Measurements from ENCODE around the gene GRM7.

Gene GRM7

DNA sequence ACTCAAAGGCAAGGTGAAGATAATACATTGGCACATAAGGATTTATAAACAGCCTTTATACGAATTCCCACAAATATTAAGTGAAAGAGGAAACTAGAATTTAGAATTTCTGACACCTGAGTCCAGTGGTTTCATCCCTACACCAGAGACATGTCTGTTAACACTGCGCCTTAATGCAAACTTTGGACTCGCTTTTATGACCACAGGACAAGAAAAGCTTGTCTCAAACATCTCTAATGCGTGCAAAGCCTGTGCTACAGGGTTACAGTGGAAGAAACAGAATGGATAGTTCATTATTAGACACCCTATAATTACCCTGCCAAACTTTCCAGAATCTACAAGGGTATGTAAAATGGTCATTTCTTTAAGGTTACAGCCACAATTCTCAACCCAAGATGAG lies 802.9 kb downstream of the GRM7 start:
- TF ChIP-seq Cebpa-rat (IDR thresholded peaks at IDR 0.05) = no peak
- no peaks in the 10 kb centered on the region for H3K4me1 ChIP-seq
- H3K27ac ChIP-seq = no peak overlapping the region

DNA sequence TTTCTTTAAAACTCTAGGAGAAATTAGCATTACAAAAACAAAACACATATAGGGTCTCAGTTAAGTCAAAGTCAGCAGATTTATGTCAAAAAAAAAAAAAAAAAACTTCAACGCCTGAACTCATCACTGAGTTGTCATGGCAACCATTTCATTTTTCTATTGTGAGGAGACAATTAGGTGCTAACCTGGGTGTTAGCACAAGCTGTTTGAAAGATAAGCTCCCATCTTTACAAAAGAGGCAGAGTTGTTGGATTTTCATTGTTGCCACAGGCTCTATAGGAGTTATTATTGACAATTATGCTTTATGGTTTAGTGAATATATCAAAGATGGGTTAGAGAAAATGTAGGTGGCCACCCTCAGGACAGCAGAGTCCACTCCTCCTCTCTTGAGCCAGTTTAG lies 806.9 kb downstream of the GRM7 start:
- no peak for TF ChIP-seq Cebpa-rat (IDR thresholded peaks at IDR 0.05)
- H3K9ac ChIP-seq = no peak overlapping the region
- H4K20me1 ChIP-seq = no peaks in the 10 kb centered on the region
- H3K9me3 ChIP-seq = no peaks in the 10 kb centered on the region
- no peaks in the 10 kb centered on the region for H3K27me3 ChIP-seq
- no peak overlapping the region for H3K4me2 ChIP-seq
- H3K36me3 ChIP-seq = no peaks in the 10 kb centered on the region
- H3K27ac ChIP-seq = no peak overlapping the region
- no peak overlapping the region for H3K4me3 ChIP-seq
- no peaks in the 10 kb centered on the region for H3K4me1 ChIP-seq

More for the DNA sequence above, 802.9 kb downstream of the GRM7 start:
- Histone ChIP-seq H3K36me3 (no peaks in the 10 kb centered on the region), H3K9ac (no peak overlapping the region), H4K20me1 (no peaks in the 10 kb centered on the region), H3K27me3 (no peaks in the 10 kb centered on the region), H3K4me3 (no peak overlapping the region), H3K9me3 (no peaks in the 10 kb centered on the region), H3K4me2 (no peak overlapping the region)

DNA sequence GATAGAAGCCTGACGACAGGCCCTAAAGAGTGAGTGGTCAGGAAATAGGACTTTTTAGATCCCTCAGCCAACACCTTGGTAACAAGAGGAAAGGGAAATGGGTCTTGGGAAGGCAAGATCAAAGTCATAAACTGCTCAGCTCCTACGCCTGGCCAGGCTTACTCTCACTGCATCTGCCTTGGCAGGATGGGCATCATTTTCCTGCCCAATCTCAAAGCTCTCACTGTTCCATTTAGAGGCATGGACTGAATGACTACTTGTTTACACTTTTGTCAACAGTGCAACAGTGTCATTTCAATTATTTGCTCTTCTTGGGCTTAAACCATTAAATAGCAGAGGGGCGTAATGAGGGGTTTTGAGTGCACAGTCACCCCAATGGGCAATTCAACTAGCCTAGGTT lies 808.7 kb downstream of the GRM7 start:
- Histone ChIP-seq H3K27me3 (no peaks in the 10 kb centered on the region), H3K4me2 (no peak overlapping the region), H3K4me1 (no peaks in the 10 kb centered on the region), H3K27ac (no peak overlapping the region), H3K9me3 (no peaks in the 10 kb centered on the region), H4K20me1 (no peaks in the 10 kb centered on the region), H3K4me3 (no peak overlapping the region), H3K9ac (no peak overlapping the region), H3K36me3 (no peaks in the 10 kb centered on the region)
- no peak for TF ChIP-seq Cebpa-rat (IDR thresholded peaks at IDR 0.05)

DNA sequence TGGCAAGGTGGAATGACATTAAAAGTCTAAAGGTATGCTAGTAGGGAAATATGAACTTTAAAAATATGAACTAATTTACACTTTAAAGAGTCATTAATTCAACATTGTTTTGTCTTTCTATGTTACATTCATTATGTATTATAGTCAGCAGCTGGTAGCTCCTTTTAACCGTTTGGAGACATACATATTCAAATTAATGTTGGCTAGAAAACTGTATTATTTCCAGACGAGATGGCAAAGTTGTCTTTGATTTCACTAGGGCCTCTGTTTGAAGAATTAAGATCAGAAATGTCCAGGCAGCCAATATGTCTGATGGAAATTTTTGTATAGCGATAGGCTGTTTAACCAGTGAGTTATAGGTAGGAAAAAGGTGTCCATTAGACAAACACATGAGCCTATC lies 817.6 kb downstream of the GRM7 start:
- no peak overlapping the region for H3K27ac ChIP-seq
- no peak overlapping the region for H3K4me3 ChIP-seq
- no peaks in the 10 kb centered on the region for H3K27me3 ChIP-seq
- no peak overlapping the region for H3K4me2 ChIP-seq
- no peaks in the 10 kb centered on the region for H3K9me3 ChIP-seq
- no peak overlapping the region for H3K9ac ChIP-seq
- H3K4me1 ChIP-seq = no peaks in the 10 kb centered on the region
- TF ChIP-seq Cebpa-rat (IDR thresholded peaks at IDR 0.05) = no peak
- H3K36me3 ChIP-seq = no peaks in the 10 kb centered on the region
- H4K20me1 ChIP-seq = no peaks in the 10 kb centered on the region

DNA sequence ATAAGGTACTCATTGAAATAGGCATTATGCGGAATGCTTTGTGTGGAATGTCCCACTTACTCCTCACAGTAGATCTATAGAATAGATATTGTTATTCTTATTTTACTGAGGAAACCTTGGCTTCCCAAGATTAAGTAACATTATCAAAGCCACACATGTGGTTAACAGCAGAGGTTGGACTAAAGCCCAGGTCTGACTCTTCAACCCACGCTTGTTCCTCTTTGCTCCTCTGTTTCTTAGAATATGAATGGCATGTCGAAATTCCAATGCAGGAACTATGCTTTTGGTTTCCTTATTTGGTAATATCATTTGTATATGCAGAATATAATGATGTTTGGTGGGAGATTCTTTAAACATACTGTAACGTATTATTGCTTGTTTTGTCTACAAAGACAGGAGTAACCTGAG lies 821.9 kb downstream of the GRM7 start:
- Histone ChIP-seq H3K27me3 (no peaks in the 10 kb centered on the region), H3K9me3 (no peaks in the 10 kb centered on the region), H3K4me3 (no peak overlapping the region), H4K20me1 (no peaks in the 10 kb centered on the region), H3K4me2 (no peak overlapping the region), H3K4me1 (no peaks in the 10 kb centered on the region), H3K9ac (no peak overlapping the region), H3K36me3 (no peaks in the 10 kb centered on the region), H3K27ac (no peak overlapping the region)
- no peak for TF ChIP-seq Cebpa-rat (IDR thresholded peaks at IDR 0.05)

DNA sequence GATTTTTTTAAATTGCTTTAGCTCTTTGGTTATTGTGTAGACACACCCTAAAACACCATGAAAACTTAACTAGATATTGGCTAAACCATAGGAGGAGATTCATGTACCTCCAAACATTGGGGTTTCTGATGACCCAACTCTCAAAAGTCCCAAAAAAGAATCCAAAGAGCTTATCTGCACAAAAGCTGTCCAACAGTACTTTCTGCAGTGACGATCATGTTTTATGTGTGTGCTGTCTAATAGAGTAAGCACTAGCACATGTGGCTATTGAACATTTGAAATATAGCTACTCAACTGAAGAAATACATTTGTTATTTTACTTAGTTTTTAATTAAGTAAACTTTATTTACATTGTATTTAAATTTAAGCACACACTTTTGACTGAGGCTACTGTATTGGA lies 822.5 kb downstream of the GRM7 start:
- no peak overlapping the region for H3K27ac ChIP-seq
- no peak overlapping the region for H3K4me3 ChIP-seq
- no peaks in the 10 kb centered on the region for H3K4me1 ChIP-seq
- H3K9ac ChIP-seq = no peak overlapping the region
- no peaks in the 10 kb centered on the region for H4K20me1 ChIP-seq
- no peaks in the 10 kb centered on the region for H3K9me3 ChIP-seq
- no peak overlapping the region for H3K4me2 ChIP-seq
- no peaks in the 10 kb centered on the region for H3K27me3 ChIP-seq
- no peak for TF ChIP-seq Cebpa-rat (IDR thresholded peaks at IDR 0.05)
- no peaks in the 10 kb centered on the region for H3K36me3 ChIP-seq

DNA sequence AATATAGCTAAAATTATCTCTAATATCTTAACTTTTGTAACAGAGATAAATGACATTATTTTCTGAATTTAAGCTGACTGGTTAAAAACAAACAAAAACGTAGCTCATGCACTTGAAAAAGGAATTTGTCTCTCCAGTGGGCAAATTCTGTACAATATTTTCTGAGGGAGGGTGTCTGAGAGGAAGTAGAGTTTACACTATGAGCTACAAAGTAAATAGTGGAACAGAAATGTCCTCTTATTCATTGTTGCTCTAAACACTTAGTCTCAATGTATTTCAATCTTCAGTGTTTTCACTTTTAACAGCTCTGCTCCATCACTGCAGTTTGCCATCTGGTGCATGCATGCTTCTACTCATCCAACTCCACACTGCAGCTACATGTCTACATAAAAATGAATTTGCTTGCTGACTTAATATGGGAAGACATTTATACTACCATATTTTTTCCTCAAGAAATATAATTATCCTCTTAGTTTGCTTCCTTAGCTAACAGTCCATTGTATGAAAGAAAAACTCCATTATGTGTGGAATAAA lies 823.3 kb downstream of the GRM7 start:
- H3K4me2 ChIP-seq = no peak overlapping the region
- no peaks in the 10 kb centered on the region for H3K9me3 ChIP-seq
- H3K27ac ChIP-seq = no peak overlapping the region
- no peak overlapping the region for H3K9ac ChIP-seq
- H4K20me1 ChIP-seq = no peaks in the 10 kb centered on the region
- no peak overlapping the region for H3K4me3 ChIP-seq
- no peaks in the 10 kb centered on the region for H3K27me3 ChIP-seq
- no peaks in the 10 kb centered on the region for H3K36me3 ChIP-seq
- no peak for TF ChIP-seq Cebpa-rat (IDR thresholded peaks at IDR 0.05)
- no peaks in the 10 kb centered on the region for H3K4me1 ChIP-seq

DNA sequence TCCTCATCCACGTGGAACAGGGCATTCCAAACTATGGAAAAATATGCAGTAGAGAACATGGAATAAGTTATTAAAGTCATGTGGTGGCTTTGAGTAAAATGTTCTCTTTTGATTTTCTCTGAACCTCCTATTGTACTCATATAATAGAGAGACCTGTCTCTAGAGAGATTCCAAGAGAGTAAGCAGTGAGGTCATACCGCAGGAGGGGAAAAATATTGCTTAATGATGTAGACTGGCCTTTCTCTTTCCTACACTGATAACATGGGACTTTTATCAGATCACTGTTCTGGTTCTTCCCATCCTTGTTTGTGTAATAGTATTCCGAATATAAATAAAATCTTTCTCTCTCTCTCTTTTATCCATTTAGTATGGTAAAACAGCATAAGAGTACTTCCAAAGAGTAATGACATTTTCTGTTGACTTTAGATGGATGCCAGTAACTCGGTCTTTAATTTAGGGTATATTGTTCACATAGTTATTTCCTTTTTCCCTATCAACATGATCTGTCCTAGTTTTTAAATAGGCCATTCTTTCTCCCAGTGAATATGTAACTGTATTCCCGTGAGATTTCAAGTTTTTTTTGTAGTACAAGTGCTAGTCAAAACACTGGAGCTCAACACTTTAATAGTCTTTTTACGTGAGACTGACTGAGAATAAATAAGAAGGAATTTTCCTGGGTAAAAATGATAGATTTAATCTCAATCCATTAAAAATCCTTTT lies 826.7 kb downstream of the GRM7 start:
- H3K27ac ChIP-seq = no peak overlapping the region

DNA sequence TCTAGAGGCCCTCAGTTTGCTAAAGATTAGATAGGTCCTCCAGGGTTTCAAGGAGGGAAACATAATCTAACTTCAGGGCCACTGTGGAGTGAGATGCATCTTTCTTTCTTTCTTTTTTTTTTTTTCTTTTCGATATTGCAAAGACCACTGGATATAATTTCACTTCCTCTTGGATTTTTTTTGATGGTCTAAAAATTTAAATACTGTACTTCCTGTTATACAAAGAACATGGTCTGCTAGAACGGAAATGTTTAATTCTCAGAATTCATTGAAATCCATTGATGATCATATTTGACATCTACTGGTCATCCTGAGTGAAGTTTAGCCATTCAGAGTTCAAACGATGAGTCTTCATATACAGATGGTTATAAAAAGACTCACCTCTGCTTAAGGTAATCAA lies 832.0 kb downstream of the GRM7 start:
- Histone ChIP-seq H3K27ac (no peak overlapping the region), H3K4me3 (no peak overlapping the region), H4K20me1 (no peaks in the 10 kb centered on the region), H3K36me3 (no peaks in the 10 kb centered on the region), H3K9me3 (no peaks in the 10 kb centered on the region), H3K4me2 (peak overlapping the region; percentile 17; the same call in 1 of the 2 replicates), H3K9ac (no peak overlapping the region), H3K4me1 (peaks cover 10% of the 10 kb centered on the region; the same call in 1 of the 2 replicates), H3K27me3 (no peaks in the 10 kb centered on the region)
- TF ChIP-seq Cebpa-rat (IDR thresholded peaks at IDR 0.05) = no peak

More for the DNA sequence above, 826.7 kb downstream of the GRM7 start:
- no peak for TF ChIP-seq Cebpa-rat (IDR thresholded peaks at IDR 0.05)
- Histone ChIP-seq H3K4me3 (no peak overlapping the region), H4K20me1 (no peaks in the 10 kb centered on the region), H3K27me3 (no peaks in the 10 kb centered on the region), H3K36me3 (no peaks in the 10 kb centered on the region), H3K4me1 (peaks cover under 1% of the 10 kb centered on the region; the same call in 1 of the 2 replicates), H3K9me3 (no peaks in the 10 kb centered on the region), H3K4me2 (no peak overlapping the region), H3K9ac (no peak overlapping the region)

DNA sequence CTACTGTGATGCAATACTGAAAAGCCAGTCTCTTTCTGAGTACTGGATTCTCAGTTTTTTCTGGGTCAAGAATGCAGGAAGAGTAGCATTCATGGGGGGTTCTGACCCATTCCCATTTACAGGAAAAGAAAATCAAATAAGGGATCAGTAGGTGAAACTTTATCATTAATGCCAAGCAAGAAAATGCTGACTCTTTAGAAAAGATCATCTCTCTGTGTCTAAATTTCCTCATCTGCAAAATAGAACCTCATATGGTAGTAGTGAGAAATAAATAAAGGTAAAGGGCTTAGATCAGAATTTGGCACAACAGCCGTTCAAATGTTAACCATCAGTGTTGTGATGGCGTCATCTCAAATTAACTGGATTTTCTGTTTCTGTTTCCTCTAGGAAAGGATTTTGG lies 833.1 kb downstream of the GRM7 start:
- TF ChIP-seq Cebpa-rat (IDR thresholded peaks at IDR 0.05) = no peak

More for the DNA sequence above, 833.1 kb downstream of the GRM7 start:
- peaks cover 10% of the 10 kb centered on the region; the same call in 1 of the 2 replicates for H3K4me1 ChIP-seq
- no peaks in the 10 kb centered on the region for H3K9me3 ChIP-seq
- no peak overlapping the region for H3K27ac ChIP-seq
- H4K20me1 ChIP-seq = no peaks in the 10 kb centered on the region
- no peak overlapping the region for H3K9ac ChIP-seq
- no peaks in the 10 kb centered on the region for H3K36me3 ChIP-seq
- H3K4me3 ChIP-seq = no peak overlapping the region
- H3K4me2 ChIP-seq = no peak overlapping the region
- H3K27me3 ChIP-seq = no peaks in the 10 kb centered on the region

All from BLaER1 (cell line).